Central memory CD8-positive, alpha-beta T cell (primary cell): ENCODE results near the gene ISM2.

Experiments
- ATAC-seq: fragments of 150-1000 bp; cut with Tn5 transposase; replicated peaks from 2 replicates; pipeline ENCODE4 v1.10.0; 2022; ENCODE audit warnings: mild to moderate bottlenecking, moderate FRiP score, moderate number of reproducible peaks; ENCODE audit not compliant: poor library complexity, severe bottlenecking; ENCODE audit errors: extremely low read depth
- DNase-seq, 2 donors: peaks; one replicate each; pipeline ENCODE4 v3.0.0; 2021; ENCODE audit warnings: low spot score in 2 of 2
- H3K27ac Mint-ChIP-seq: one replicate; pipeline ENCODE4 v1.8.0; 2022; ENCODE audit warnings: low read depth, mild to moderate bottlenecking, moderate library complexity, mixed read lengths
- H3K27me3 Mint-ChIP-seq: one replicate; pipeline ENCODE4 v1.8.0; 2022; ENCODE audit warnings: mixed read lengths
- H3K36me3 Mint-ChIP-seq: one replicate; pipeline ENCODE4 v1.8.0; 2022; ENCODE audit warnings: mild to moderate bottlenecking, moderate library complexity, mixed read lengths; ENCODE audit not compliant: insufficient read depth
- H3K4me1 Mint-ChIP-seq: one replicate; pipeline ENCODE4 v1.8.0; 2022; ENCODE audit warnings: mixed read lengths
- H3K4me3 Mint-ChIP-seq: one replicate; pipeline ENCODE4 v1.8.0; 2022; ENCODE audit warnings: mild to moderate bottlenecking, moderate library complexity, mixed read lengths
- H3K9me3 Mint-ChIP-seq: one replicate; pipeline ENCODE4 v1.8.0; 2022; ENCODE audit warnings: mixed read lengths

The ISM2 gene

GRCh38 chr14:77475432-77476115 lies 23.0 kb downstream of the ISM2 start:
- H3K36me3 Mint-ChIP-seq: no peaks in the 10 kb centered on the region
- ATAC-seq (no peak), DNase-seq (no peak)
- H3K4me3 Mint-ChIP-seq: no peak overlapping the region
- H3K27ac Mint-ChIP-seq: no peak overlapping the region
- no peaks in the 10 kb centered on the region for H3K27me3 Mint-ChIP-seq
- no peaks in the 10 kb centered on the region for H3K4me1 Mint-ChIP-seq
- no peaks in the 10 kb centered on the region for H3K9me3 Mint-ChIP-seq

GRCh38 chr14:77474479-77475177 lies 24.0 kb downstream of the ISM2 start:
- H3K36me3 Mint-ChIP-seq: peaks cover 4% of the 10 kb centered on the region
- ATAC-seq (no peak), DNase-seq (no peak)
- H3K27ac Mint-ChIP-seq: no peak overlapping the region
- H3K9me3 Mint-ChIP-seq: no peaks in the 10 kb centered on the region
- H3K4me1 Mint-ChIP-seq: no peaks in the 10 kb centered on the region
- H3K27me3 Mint-ChIP-seq: no peaks in the 10 kb centered on the region
- H3K4me3 Mint-ChIP-seq: no peak overlapping the region

- no peaks in the 10 kb centered on the region for H3K4me1 Mint-ChIP-seq
- no peak overlapping the region for H3K27ac Mint-ChIP-seq
- H3K27me3 Mint-ChIP-seq: no peaks in the 10 kb centered on the region
- ATAC-seq (no peak), DNase-seq (no peak)
- peaks cover 10% of the 10 kb centered on the region for H3K36me3 Mint-ChIP-seq
- no peak overlapping the region for H3K4me3 Mint-ChIP-seq
- H3K9me3 Mint-ChIP-seq: no peaks in the 10 kb centered on the region
These were observed 24.7 kb downstream of the ISM2 start for GRCh38 chr14:77473921-77474320.

- Mint-ChIP-seq H3K4me3 (no peak overlapping the region), H3K27me3 (no peaks in the 10 kb centered on the region), H3K4me1 (no peaks in the 10 kb centered on the region), H3K9me3 (no peaks in the 10 kb centered on the region), H3K27ac (no peak overlapping the region), H3K36me3 (peaks cover 41% of the 10 kb centered on the region)
- DNase-seq: no peak
- ATAC-seq: no peak
These were observed 28.3 kb downstream of the ISM2 start for GRCh38 chr14:77470224-77470870.

GRCh38 chr14:77469539-77469938 lies 29.1 kb downstream of the ISM2 start:
- Mint-ChIP-seq H3K27ac (no peak overlapping the region), H3K27me3 (no peaks in the 10 kb centered on the region), H3K4me1 (no peaks in the 10 kb centered on the region), H3K4me3 (no peak overlapping the region), H3K9me3 (no peaks in the 10 kb centered on the region), H3K36me3 (peaks cover 49% of the 10 kb centered on the region)
- DNase-seq (no peak), ATAC-seq (no peak)

- no peak overlapping the region for H3K4me3 Mint-ChIP-seq
- H3K36me3 Mint-ChIP-seq: peaks cover 52% of the 10 kb centered on the region
- H3K9me3 Mint-ChIP-seq: no peaks in the 10 kb centered on the region
- H3K4me1 Mint-ChIP-seq: no peaks in the 10 kb centered on the region
- ATAC-seq (no peak), DNase-seq (no peak)
- no peaks in the 10 kb centered on the region for H3K27me3 Mint-ChIP-seq
- H3K27ac Mint-ChIP-seq: no peak overlapping the region
These were observed 29.5 kb downstream of the ISM2 start for GRCh38 chr14:77469067-77469505.

- no peak for ATAC-seq
These were observed 30.8 kb downstream of the ISM2 start for GRCh38 chr14:77467801-77468200.

GRCh38 chr14:77459072-77459723 lies 39.4 kb downstream of the ISM2 start:
- H3K36me3 Mint-ChIP-seq: peaks cover 58% of the 10 kb centered on the region
- no peaks in the 10 kb centered on the region for H3K9me3 Mint-ChIP-seq
- peak overlapping the region; percentile 98 for H3K4me3 Mint-ChIP-seq
- no peak for ATAC-seq
- DNase-seq: peak; percentile 38 to 40
- H3K27me3 Mint-ChIP-seq: no peaks in the 10 kb centered on the region
- H3K27ac Mint-ChIP-seq: peak overlapping the region; percentile 94
- H3K4me1 Mint-ChIP-seq: peaks cover 38% of the 10 kb centered on the region

More at GRCh38 chr14:77467801-77468200, 30.8 kb downstream of the ISM2 start:
- no peak for DNase-seq
- no peaks in the 10 kb centered on the region for H3K9me3 Mint-ChIP-seq
- H3K27me3 Mint-ChIP-seq: no peaks in the 10 kb centered on the region
- H3K4me1 Mint-ChIP-seq: no peaks in the 10 kb centered on the region
- no peak overlapping the region for H3K27ac Mint-ChIP-seq
- H3K36me3 Mint-ChIP-seq: peaks cover 64% of the 10 kb centered on the region
- no peak overlapping the region for H3K4me3 Mint-ChIP-seq

GRCh38 chr14:77458249-77458950 lies 40.2 kb downstream of the ISM2 start:
- no peaks in the 10 kb centered on the region for H3K27me3 Mint-ChIP-seq
- H3K27ac Mint-ChIP-seq: peak overlapping the region; percentile 94
- no peaks in the 10 kb centered on the region for H3K9me3 Mint-ChIP-seq
- peaks cover 39% of the 10 kb centered on the region for H3K4me1 Mint-ChIP-seq
- no peak for ATAC-seq
- peaks cover 55% of the 10 kb centered on the region for H3K36me3 Mint-ChIP-seq
- peak overlapping the region; percentile 98 for H3K4me3 Mint-ChIP-seq
- DNase-seq: peak in 1 of 2 donors; percentile 18

- ATAC-seq (peak; percentile 96), DNase-seq (peak; percentile 81 to 93)
- H3K4me3 Mint-ChIP-seq: peak within 1 kb of the TSS; percentile 98
- no peaks in the 10 kb centered on the region for H3K27me3 Mint-ChIP-seq
- H3K27ac Mint-ChIP-seq: peak within 1 kb of the TSS; percentile 94
- H3K4me1 Mint-ChIP-seq: peaks cover 44% of the 10 kb centered on the region
- peaks cover 54% of the 10 kb centered on the region for H3K36me3 Mint-ChIP-seq
- no peaks in the 10 kb centered on the region for H3K9me3 Mint-ChIP-seq
These were observed 40.9 kb downstream of the ISM2 start, which contains the start of the genes AHSA1 and VIPAS39 for GRCh38 chr14:77457522-77458248. Gene AHSA1, plus strand, starts transcription at chr14:77458093. Its CDS starts 97 bp downstream, at chr14:77458190. Gene VIPAS39, minus strand, starts transcription at chr14:77457601. Its CDS starts 3,499 bp downstream, at chr14:77454102.

- H3K27me3 Mint-ChIP-seq: no peaks in the 10 kb centered on the region
- H3K4me3 Mint-ChIP-seq: peak overlapping the region; percentile 98
- H3K9me3 Mint-ChIP-seq: no peaks in the 10 kb centered on the region
- ATAC-seq: peak; percentile 2
- no peak for DNase-seq
- peaks cover 44% of the 10 kb centered on the region for H3K4me1 Mint-ChIP-seq
- peak overlapping the region; percentile 94 for H3K27ac Mint-ChIP-seq
- peaks cover 49% of the 10 kb centered on the region for H3K36me3 Mint-ChIP-seq
These were observed 41.5 kb downstream of the ISM2 start for GRCh38 chr14:77457115-77457521.
